SK-N-SH (cell line): Measurements from ENCODE around the gene EIF4G2. TPM values are rescaled to one million over a fixed set of nuclear protein-coding genes. Genes with fewer than 3 reads are reported as not detected.

Experiments used
- CTCF ChIA-PET: fragments of 300-600, 350-600 bp; formaldehyde crosslinking; extraction: SDS; loops from one replicate; lab custom pipeline; 2021; lab: Yijun Ruan, JAX
- POLR2A ChIA-PET: fragments of 350-600 bp; sonication (Branson Sonifier 250); formaldehyde crosslinking; extraction: SDS; loops from one replicate; lab custom pipeline; 2020; ENCODE audit warnings: antibody characterized with exemption, inconsistent platforms; lab: Yijun Ruan, JAX
- DNase-seq: peaks from one replicate; pipeline ENCODE4 v3.0.0; 2012
- H2AFZ ChIP-seq: fragments of 200-600 bp; sonication (generic); 2 replicates; pipeline ENCODE4 v1.8.1; 2016; ENCODE audit warnings: antibody characterized with exemption, mild to moderate bottlenecking, low read depth
- H3F3A ChIP-seq: fragments of 200-600 bp; sonication (generic); replicated peaks from 2 replicates; pipeline ENCODE3; 2016; ENCODE audit warnings: antibody characterized with exemption, mild to moderate bottlenecking; ENCODE audit not compliant: insufficient read depth
- H3K27ac ChIP-seq, 2 experiments: fragments of 200-500 bp in 1 of 2; fragments of 200-600 bp in 1 of 2; sonication (Bioruptor generic) in 1 of 2; sonication (generic), shearing (Covaris generic) in 1 of 2; 2 replicates each; pipeline versions ENCODE4 v1.5.1 to v1.6.1; 2014 to 2016; ENCODE audit warnings: low read depth in 2 of 2, inconsistent platforms in 1 of 2, low read length in 1 of 2, mild to moderate bottlenecking in 1 of 2, mixed read lengths in 1 of 2
- H3K27me3 ChIP-seq: fragments of 200-600 bp; sonication (generic), shearing (Covaris generic); 2 replicates; pipeline ENCODE4 v1.6.1; 2016; ENCODE audit warnings: mixed run types; ENCODE audit not compliant: insufficient read depth
- H3K36me3 ChIP-seq, 2 experiments: fragments of 200-500 bp in 1 of 2; fragments of 200-600 bp in 1 of 2; sonication (Bioruptor generic) in 1 of 2; sonication (generic) in 1 of 2; replicated peaks in 1 of 2; 2 replicates each; pipeline versions ENCODE3 to v1.5.1; 2014 to 2016; ENCODE audit warnings: low read length in 1 of 2, mild to moderate bottlenecking in 1 of 2; ENCODE audit not compliant: insufficient read depth in 2 of 2, control insufficient read depth in 1 of 2
- H3K4me1 ChIP-seq, 2 experiments: fragments of 200-500 bp in 1 of 2; fragments of 200-600 bp in 1 of 2; sonication (Bioruptor generic) in 1 of 2; sonication (generic), shearing (Covaris generic) in 1 of 2; 2 replicates each; pipeline versions ENCODE4 v1.5.1 to v1.6.1; 2014 to 2016; ENCODE audit warnings: low read depth in 1 of 2, low read length in 1 of 2, mixed run types in 1 of 2; ENCODE audit not compliant: insufficient read depth in 2 of 2, control insufficient read depth in 1 of 2
- H3K4me2 ChIP-seq: fragments of 200-600 bp; sonication (generic), shearing (Covaris generic); 2 replicates; pipeline ENCODE4 v1.6.1; 2017; ENCODE audit warnings: mixed run types
- H3K4me3 ChIP-seq, 2 experiments: fragments of 200-500 bp in 1 of 2; fragments of 200-600 bp in 1 of 2; sonication (Bioruptor generic) in 1 of 2; sonication (generic), shearing (Covaris generic) in 1 of 2; 2 replicates each; pipeline versions ENCODE4 v1.5.1 to v1.8.1; 2014 to 2016; ENCODE audit warnings: low read depth in 2 of 2, inconsistent platforms in 1 of 2, low read length in 1 of 2, mild to moderate bottlenecking in 1 of 2, mixed read lengths in 1 of 2, moderate library complexity in 1 of 2
- H3K79me2 ChIP-seq: fragments of 200-600 bp; sonication (generic); 2 replicates; pipeline ENCODE4 v1.8.1; 2017; ENCODE audit warnings: mild to moderate bottlenecking; ENCODE audit not compliant: insufficient read depth
- H3K9ac ChIP-seq: fragments of 200-600 bp; sonication (generic); 2 replicates; pipeline ENCODE4 v1.6.1; 2017; ENCODE audit warnings: mixed run types
- H3K9me2 ChIP-seq: fragments of 200-600 bp; sonication (generic); 2 replicates; pipeline ENCODE4 v1.6.1; 2017; ENCODE audit warnings: mixed run types
- H3K9me3 ChIP-seq: fragments of 200-600 bp; sonication (generic); 2 replicates; pipeline ENCODE4 v1.6.1; 2017; ENCODE audit warnings: mixed run types, mild to moderate bottlenecking, moderate library complexity
- H4K20me1 ChIP-seq: fragments of 200-600 bp; sonication (generic); 2 replicates; pipeline ENCODE4 v1.6.1; 2017; ENCODE audit warnings: mild to moderate bottlenecking, mixed run types; ENCODE audit not compliant: insufficient read depth
- EP300 ChIP-seq, 2 experiments: IDR thresholded peaks; 2 replicates each; pipeline versions ENCODE4 v1.4.0 to v1.6.1; 2012; ENCODE audit warnings: borderline replicate concordance in 1 of 2, low read depth in 1 of 2, low read length in 1 of 2
- GATA2 ChIP-seq: sonication (generic); formaldehyde crosslinking; IDR thresholded peaks from 2 replicates; pipeline ENCODE4 v1.5.0; 2020; ENCODE audit warnings: mild to moderate bottlenecking, missing genetic modification reagents
- JUND ChIP-seq: IDR thresholded peaks from 2 replicates; pipeline ENCODE4 v1.4.0; 2012
- MEF2A ChIP-seq: IDR thresholded peaks from 2 replicates; pipeline ENCODE4 v1.4.0; 2012; ENCODE audit warnings: low read depth, borderline replicate concordance
- MXI1 ChIP-seq: IDR thresholded peaks from 2 replicates; pipeline ENCODE4 v1.6.1; 2012; ENCODE audit warnings: mild to moderate bottlenecking, low read depth, low read length, improper control_type of control experiment
- NFIC ChIP-seq: IDR thresholded peaks from 2 replicates; pipeline ENCODE4 v1.4.0; 2012; ENCODE audit warnings: borderline replicate concordance
- NRF1 ChIP-seq: IDR thresholded peaks from 2 replicates; pipeline ENCODE4 v1.6.1; 2012; ENCODE audit warnings: low read depth, mild to moderate bottlenecking, low read length
- POLR2AphosphoS5 ChIP-seq: IDR thresholded peaks from 2 replicates; pipeline ENCODE4 v1.6.1; 2012; ENCODE audit warnings: low read depth, low read length
- RAD21 ChIP-seq: IDR thresholded peaks from 2 replicates; pipeline ENCODE4 v1.6.1; 2012; ENCODE audit warnings: mild to moderate bottlenecking, low read length
- RCOR1 ChIP-seq: fragments of 150-350 bp; IDR thresholded peaks from 2 replicates; pipeline ENCODE4 v1.6.1; 2017; ENCODE audit warnings: antibody characterized with exemption, low read length
- RFX5 ChIP-seq: IDR thresholded peaks from 2 replicates; pipeline ENCODE4 v1.6.1; 2012; ENCODE audit warnings: mild to moderate bottlenecking, improper control_type of control experiment, low read length
- SIN3A ChIP-seq: IDR thresholded peaks from 2 replicates; pipeline ENCODE4 v1.6.1; 2012; ENCODE audit warnings: low read depth, mild to moderate bottlenecking, low read length, moderate library complexity, borderline replicate concordance
- TCF12 ChIP-seq: IDR thresholded peaks from 2 replicates; pipeline ENCODE4 v1.4.0; 2012
- WGBS: methylation state at CpG from one replicate; pipeline ENCODE4 v1.1.6; 2017; ENCODE audit warnings: low lambda C conversion rate; 5-methylcytosine and 5-hydroxymethylcytosine counted together
- polyA plus RNA-seq, 3 experiments: library from polyadenylated mRNA; depleted of rRNA; stranded (reverse); fragments of >200 nt; gene quantifications; 2 replicates each; pipeline ENCODE4 v1.2.3, GENCODE V29; 2012
- TF ChIP-seq, protein P1 (sequence below): fragments of 200-600 bp; sonication (generic); IDR thresholded peaks from 2 replicates; pipeline ENCODE4 v1.6.1; 2017; ENCODE audit warnings: antibody characterized with exemption, mild to moderate bottlenecking, moderate library complexity
- TF ChIP-seq, protein P2 (sequence below): IDR thresholded peaks from 2 replicates; pipeline ENCODE4 v1.4.0; 2012; ENCODE audit warnings: low read depth, borderline replicate concordance
- TF ChIP-seq, protein P3 (sequence below): IDR thresholded peaks from 2 replicates; pipeline ENCODE4 v1.6.1; 2012; ENCODE audit warnings: mild to moderate bottlenecking, low read depth, low read length, moderate library complexity

The EIF4G2 gene
- polyA plus RNA-seq, 1 of the 3 experiments (the other 2 are of a cell fraction), result 298 TPM

DNA sequence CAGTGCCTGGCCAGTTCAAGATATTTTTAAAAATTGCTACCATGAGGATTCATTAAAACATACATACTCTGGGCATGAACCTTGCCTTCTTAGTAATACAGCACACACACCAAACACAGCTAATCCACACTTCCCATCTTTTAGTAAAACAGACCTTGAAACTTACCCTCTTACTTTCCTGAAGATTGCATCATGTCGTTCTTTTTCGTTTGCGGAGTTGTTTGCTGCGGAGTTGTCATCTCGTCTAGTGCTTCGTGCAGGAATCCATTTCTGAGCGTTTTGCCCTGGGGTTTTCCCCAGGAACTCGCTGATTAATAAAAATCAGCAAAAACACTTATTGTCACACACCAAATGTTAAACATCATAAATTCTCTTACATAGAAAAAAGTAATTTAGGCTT, 3.0 kb downstream of the EIF4G2 start:
- peak overlapping the region; percentile 88 for H3K4me2 ChIP-seq
- no peaks in the 10 kb centered on the region for H3K9me3 ChIP-seq
- H3K27ac ChIP-seq, result peak overlapping the region in 1 of 2 experiments; percentile 26; a peak in 1 of 4 replicates
- H2AFZ ChIP-seq, result no peak overlapping the region
- H3K9ac ChIP-seq, result 0 out of 2 replicates have a peak overlapping the region, but pooled peaks have one; percentile 100
- 90% methylated on average over 8 of the region's 8 CpGs for WGBS
- H3K4me1 ChIP-seq, result peaks cover 17 to 30% of the 10 kb centered on the region in 2 experiments
- H3K36me3 ChIP-seq, result peaks cover 63 to 64% of the 10 kb centered on the region in 2 experiments
- no peaks in the 10 kb centered on the region for H3K27me3 ChIP-seq
- H3K9me2 ChIP-seq, result no peaks in the 10 kb centered on the region
- POLR2A ChIA-PET, result no interaction called here
- H3K4me3 ChIP-seq, result peak overlapping the region in 1 of 2 experiments; percentile 93; a peak in 1 of 4 replicates
- CTCF ChIA-PET, result interaction anchor here (0.6 to 6.1 kb wide), 4 partner anchors 13 to 41 kb away, joined by 3 to 57 read pairs (median 6); no protein-coding TSS in a partner anchor
- peaks cover 64% of the 10 kb centered on the region for H4K20me1 ChIP-seq
- peaks cover 81% of the 10 kb centered on the region for H3K79me2 ChIP-seq
- no peak for TF ChIP-seq RFX5
- no peak for TF ChIP-seq NFIC
- no peak for TF ChIP-seq NRF1
- no peak for TF ChIP-seq POLR2AphosphoS5
- TF ChIP-seq GATA2, result no peak
- TF ChIP-seq, protein P1, sequence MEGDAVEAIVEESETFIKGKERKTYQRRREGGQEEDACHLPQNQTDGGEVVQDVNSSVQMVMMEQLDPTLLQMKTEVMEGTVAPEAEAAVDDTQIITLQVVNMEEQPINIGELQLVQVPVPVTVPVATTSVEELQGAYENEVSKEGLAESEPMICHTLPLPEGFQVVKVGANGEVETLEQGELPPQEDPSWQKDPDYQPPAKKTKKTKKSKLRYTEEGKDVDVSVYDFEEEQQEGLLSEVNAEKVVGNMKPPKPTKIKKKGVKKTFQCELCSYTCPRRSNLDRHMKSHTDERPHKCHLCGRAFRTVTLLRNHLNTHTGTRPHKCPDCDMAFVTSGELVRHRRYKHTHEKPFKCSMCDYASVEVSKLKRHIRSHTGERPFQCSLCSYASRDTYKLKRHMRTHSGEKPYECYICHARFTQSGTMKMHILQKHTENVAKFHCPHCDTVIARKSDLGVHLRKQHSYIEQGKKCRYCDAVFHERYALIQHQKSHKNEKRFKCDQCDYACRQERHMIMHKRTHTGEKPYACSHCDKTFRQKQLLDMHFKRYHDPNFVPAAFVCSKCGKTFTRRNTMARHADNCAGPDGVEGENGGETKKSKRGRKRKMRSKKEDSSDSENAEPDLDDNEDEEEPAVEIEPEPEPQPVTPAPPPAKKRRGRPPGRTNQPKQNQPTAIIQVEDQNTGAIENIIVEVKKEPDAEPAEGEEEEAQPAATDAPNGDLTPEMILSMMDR, result no peak
- TF ChIP-seq SIN3A, result no peak
- TF ChIP-seq, protein P2, sequence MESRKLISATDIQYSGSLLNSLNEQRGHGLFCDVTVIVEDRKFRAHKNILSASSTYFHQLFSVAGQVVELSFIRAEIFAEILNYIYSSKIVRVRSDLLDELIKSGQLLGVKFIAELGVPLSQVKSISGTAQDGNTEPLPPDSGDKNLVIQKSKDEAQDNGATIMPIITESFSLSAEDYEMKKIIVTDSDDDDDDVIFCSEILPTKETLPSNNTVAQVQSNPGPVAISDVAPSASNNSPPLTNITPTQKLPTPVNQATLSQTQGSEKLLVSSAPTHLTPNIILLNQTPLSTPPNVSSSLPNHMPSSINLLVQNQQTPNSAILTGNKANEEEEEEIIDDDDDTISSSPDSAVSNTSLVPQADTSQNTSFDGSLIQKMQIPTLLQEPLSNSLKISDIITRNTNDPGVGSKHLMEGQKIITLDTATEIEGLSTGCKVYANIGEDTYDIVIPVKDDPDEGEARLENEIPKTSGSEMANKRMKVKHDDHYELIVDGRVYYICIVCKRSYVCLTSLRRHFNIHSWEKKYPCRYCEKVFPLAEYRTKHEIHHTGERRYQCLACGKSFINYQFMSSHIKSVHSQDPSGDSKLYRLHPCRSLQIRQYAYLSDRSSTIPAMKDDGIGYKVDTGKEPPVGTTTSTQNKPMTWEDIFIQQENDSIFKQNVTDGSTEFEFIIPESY, result no peak
- TF ChIP-seq MXI1, result no peak
- TF ChIP-seq RCOR1, result no peak
- TF ChIP-seq RAD21, result no peak
- TF ChIP-seq EP300 (IDR thresholded peaks at IDR 0.05; ENCODE audit: borderline replicate concordance in 1 of 2, low read depth in 1 of 2, low read length in 1 of 2), result no peak
- TF ChIP-seq, protein P3, sequence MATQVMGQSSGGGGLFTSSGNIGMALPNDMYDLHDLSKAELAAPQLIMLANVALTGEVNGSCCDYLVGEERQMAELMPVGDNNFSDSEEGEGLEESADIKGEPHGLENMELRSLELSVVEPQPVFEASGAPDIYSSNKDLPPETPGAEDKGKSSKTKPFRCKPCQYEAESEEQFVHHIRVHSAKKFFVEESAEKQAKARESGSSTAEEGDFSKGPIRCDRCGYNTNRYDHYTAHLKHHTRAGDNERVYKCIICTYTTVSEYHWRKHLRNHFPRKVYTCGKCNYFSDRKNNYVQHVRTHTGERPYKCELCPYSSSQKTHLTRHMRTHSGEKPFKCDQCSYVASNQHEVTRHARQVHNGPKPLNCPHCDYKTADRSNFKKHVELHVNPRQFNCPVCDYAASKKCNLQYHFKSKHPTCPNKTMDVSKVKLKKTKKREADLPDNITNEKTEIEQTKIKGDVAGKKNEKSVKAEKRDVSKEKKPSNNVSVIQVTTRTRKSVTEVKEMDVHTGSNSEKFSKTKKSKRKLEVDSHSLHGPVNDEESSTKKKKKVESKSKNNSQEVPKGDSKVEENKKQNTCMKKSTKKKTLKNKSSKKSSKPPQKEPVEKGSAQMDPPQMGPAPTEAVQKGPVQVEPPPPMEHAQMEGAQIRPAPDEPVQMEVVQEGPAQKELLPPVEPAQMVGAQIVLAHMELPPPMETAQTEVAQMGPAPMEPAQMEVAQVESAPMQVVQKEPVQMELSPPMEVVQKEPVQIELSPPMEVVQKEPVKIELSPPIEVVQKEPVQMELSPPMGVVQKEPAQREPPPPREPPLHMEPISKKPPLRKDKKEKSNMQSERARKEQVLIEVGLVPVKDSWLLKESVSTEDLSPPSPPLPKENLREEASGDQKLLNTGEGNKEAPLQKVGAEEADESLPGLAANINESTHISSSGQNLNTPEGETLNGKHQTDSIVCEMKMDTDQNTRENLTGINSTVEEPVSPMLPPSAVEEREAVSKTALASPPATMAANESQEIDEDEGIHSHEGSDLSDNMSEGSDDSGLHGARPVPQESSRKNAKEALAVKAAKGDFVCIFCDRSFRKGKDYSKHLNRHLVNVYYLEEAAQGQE, result no peak
- no peak for TF ChIP-seq MEF2A
- no peak for TF ChIP-seq JUND
- TF ChIP-seq TCF12, result no peak
- no peak for DNase-seq
- H3F3A ChIP-seq, result peaks cover 57% of the 10 kb centered on the region
